Neural crest cell (in vitro differentiated cells): ENCODE measurements around the gene MYO16. TPM values are rescaled to one million over a fixed set of nuclear protein-coding genes. Genes with fewer than 3 reads are reported as not detected.

Experiments
- DNase-seq: peaks from one replicate; pipeline ENCODE4 v3.0.0; 2021; ENCODE audit warnings: low read depth, mixed read lengths, low spot score
- H3K27ac Mint-ChIP-seq: one replicate; pipeline ENCODE4 v1.8.0; 2021; ENCODE audit warnings: mild to moderate bottlenecking, mixed read lengths; ENCODE audit not compliant: unreplicated experiment
- H3K27me3 Mint-ChIP-seq: 2 replicates; pipeline ENCODE4 v1.8.0; 2021; ENCODE audit warnings: low read depth, mild to moderate bottlenecking, mixed read lengths
- H3K36me3 Mint-ChIP-seq: 2 replicates; pipeline ENCODE4 v1.8.0; 2021; ENCODE audit warnings: low read depth, mild to moderate bottlenecking, mixed read lengths
- H3K4me1 Mint-ChIP-seq: 2 replicates; pipeline ENCODE4 v1.8.0; 2021; ENCODE audit warnings: mixed read lengths
- H3K4me3 Mint-ChIP-seq: one replicate; pipeline ENCODE4 v1.8.0; 2021; ENCODE audit warnings: mild to moderate bottlenecking, mixed read lengths
- H3K9me3 Mint-ChIP-seq: 2 replicates; pipeline ENCODE4 v1.8.0; 2021; ENCODE audit warnings: mixed read lengths
- total RNA-seq: library from RNA; stranded (reverse); gene quantifications from 2 replicates; pipeline ENCODE4 v1.2.1, GENCODE V29; 2021
- TF ChIP-seq, protein P1 (sequence below): fragments of 200-600 bp; sonication (generic); conservative IDR thresholded peaks from 2 replicates; pipeline ENCODE4 v1.5.0; 2021; ENCODE audit warnings: antibody characterized with exemption, mild to moderate bottlenecking

Gene MYO16
- total RNA-seq, 1 donor from 2014 or later = 3.3 TPM

DNA sequence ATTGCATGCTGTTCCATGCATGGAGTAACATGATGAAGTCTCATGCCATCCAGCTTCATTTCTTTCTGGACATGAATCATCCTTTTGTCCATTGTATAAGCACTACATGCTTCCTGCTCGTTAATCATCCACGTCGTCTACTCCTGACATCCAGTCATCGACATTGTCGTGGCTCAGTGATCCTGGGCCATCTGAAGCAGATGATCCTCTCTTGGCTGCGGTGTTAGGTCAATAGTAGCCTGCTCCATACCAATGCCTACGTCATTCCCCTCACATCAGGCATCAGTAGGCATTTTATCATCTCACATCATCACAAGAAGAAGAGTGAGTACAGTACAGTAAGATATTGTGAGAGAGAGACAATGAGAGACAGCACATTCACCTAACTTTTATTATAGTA lies 7.9 kb upstream of the MYO16 start:
- Mint-ChIP-seq H3K4me3 (no peak overlapping the region), H3K27me3 (no peaks in the 10 kb centered on the region), H3K4me1 (peaks cover 16% of the 10 kb centered on the region), H3K36me3 (peaks cover 6% of the 10 kb centered on the region), H3K9me3 (peaks cover 4% of the 10 kb centered on the region), H3K27ac (no peak overlapping the region)
- no peak for DNase-seq
- TF ChIP-seq, protein P1, sequence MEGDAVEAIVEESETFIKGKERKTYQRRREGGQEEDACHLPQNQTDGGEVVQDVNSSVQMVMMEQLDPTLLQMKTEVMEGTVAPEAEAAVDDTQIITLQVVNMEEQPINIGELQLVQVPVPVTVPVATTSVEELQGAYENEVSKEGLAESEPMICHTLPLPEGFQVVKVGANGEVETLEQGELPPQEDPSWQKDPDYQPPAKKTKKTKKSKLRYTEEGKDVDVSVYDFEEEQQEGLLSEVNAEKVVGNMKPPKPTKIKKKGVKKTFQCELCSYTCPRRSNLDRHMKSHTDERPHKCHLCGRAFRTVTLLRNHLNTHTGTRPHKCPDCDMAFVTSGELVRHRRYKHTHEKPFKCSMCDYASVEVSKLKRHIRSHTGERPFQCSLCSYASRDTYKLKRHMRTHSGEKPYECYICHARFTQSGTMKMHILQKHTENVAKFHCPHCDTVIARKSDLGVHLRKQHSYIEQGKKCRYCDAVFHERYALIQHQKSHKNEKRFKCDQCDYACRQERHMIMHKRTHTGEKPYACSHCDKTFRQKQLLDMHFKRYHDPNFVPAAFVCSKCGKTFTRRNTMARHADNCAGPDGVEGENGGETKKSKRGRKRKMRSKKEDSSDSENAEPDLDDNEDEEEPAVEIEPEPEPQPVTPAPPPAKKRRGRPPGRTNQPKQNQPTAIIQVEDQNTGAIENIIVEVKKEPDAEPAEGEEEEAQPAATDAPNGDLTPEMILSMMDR = no peak

DNA sequence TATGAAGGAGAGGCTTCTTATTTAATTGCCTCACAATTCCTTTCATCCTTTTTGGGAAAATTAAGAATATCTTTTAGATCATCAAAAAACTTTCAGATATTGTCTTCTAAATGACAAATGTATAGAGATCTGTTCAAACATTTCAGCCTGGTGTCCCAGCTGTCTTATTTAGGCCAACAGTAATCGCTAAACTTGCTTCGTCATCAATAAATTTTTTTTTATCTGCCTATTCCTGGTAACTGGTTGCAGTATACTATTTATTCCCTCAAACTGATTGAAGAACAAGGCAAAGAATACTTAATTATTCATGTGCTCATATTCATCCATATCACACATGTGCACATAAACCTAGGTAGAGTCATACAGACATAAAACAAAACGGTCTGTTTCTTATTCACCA lies 5.3 kb upstream of the MYO16 start:
- no peak for DNase-seq
- Mint-ChIP-seq H3K4me1 (peaks cover 3% of the 10 kb centered on the region), H3K27me3 (no peaks in the 10 kb centered on the region), H3K36me3 (peaks cover 6% of the 10 kb centered on the region), H3K9me3 (peaks cover 4% of the 10 kb centered on the region), H3K4me3 (no peak overlapping the region), H3K27ac (no peak overlapping the region)
- TF ChIP-seq, protein P1 = no peak

- Mint-ChIP-seq H3K4me3 (no peak overlapping the region), H3K27ac (no peak overlapping the region)
- no peak for DNase-seq
These were observed 4.4 kb upstream of the MYO16 start for GRCh38 chr13:108624979-108625378.

GRCh38 chr13:108629988-108630387 lies 577 bp downstream of the MYO16 start:
- Mint-ChIP-seq H3K4me3 (no peak overlapping the region), H3K36me3 (peaks cover 3% of the 10 kb centered on the region), H3K9me3 (no peaks in the 10 kb centered on the region), H3K27me3 (peaks cover 5% of the 10 kb centered on the region), H3K27ac (no peak overlapping the region), H3K4me1 (peaks cover 5% of the 10 kb centered on the region)
- TF ChIP-seq, protein P1 = no peak
- no peak for DNase-seq

More at GRCh38 chr13:108624979-108625378, 4.4 kb upstream of the MYO16 start:
- H3K36me3 Mint-ChIP-seq = peaks cover 6% of the 10 kb centered on the region
- H3K4me1 Mint-ChIP-seq = peaks cover 5% of the 10 kb centered on the region
- H3K9me3 Mint-ChIP-seq = peaks cover 4% of the 10 kb centered on the region
- H3K27me3 Mint-ChIP-seq = peaks cover 5% of the 10 kb centered on the region
- TF ChIP-seq, protein P1 = no peak

- H3K27ac Mint-ChIP-seq = no peak overlapping the region
- H3K4me1 Mint-ChIP-seq = peaks cover 5% of the 10 kb centered on the region
- TF ChIP-seq, protein P1 = no peak
- peaks cover 5% of the 10 kb centered on the region for H3K27me3 Mint-ChIP-seq
- no peak overlapping the region for H3K4me3 Mint-ChIP-seq
- DNase-seq = no peak
- no peaks in the 10 kb centered on the region for H3K9me3 Mint-ChIP-seq
- no peaks in the 10 kb centered on the region for H3K36me3 Mint-ChIP-seq
These were observed 3.3 kb downstream of the MYO16 start for GRCh38 chr13:108632649-108633167.

GRCh38 chr13:108638901-108639300 lies 9.5 kb downstream of the MYO16 start:
- Mint-ChIP-seq H3K9me3 (peaks cover 3% of the 10 kb centered on the region), H3K36me3 (no peaks in the 10 kb centered on the region)

More at GRCh38 chr13:108638901-108639300, 9.5 kb downstream of the MYO16 start:
- Mint-ChIP-seq H3K4me1 (no peaks in the 10 kb centered on the region), H3K27me3 (no peaks in the 10 kb centered on the region), H3K27ac (no peak overlapping the region), H3K4me3 (no peak overlapping the region)
- no peak for DNase-seq
- TF ChIP-seq, protein P1 = no peak
